Stomach smooth muscle (tissue), 2 donors: ENCODE results near the gene SLC15A1.

Source experiments
- H3K27ac ChIP-seq: one replicate; pipeline ENCODE4 v1.7.0; 2013; ENCODE audit warnings: mild to moderate bottlenecking, low read length, inconsistent platforms
- H3K27me3 ChIP-seq, 2 donors: one replicate each; pipeline ENCODE4 v1.7.0; 2013; ENCODE audit warnings: low read length in 2 of 2; ENCODE audit not compliant: insufficient read depth in 2 of 2, control insufficient read depth in 1 of 2
- H3K36me3 ChIP-seq, 2 donors: one replicate each; pipeline ENCODE4 v1.7.0; 2013; ENCODE audit warnings: low read length in 2 of 2; ENCODE audit not compliant: control insufficient read depth in 2 of 2, insufficient read depth in 2 of 2
- H3K4me1 ChIP-seq: one replicate; pipeline ENCODE4 v1.7.0; 2013; ENCODE audit warnings: low read length; ENCODE audit not compliant: control insufficient read depth, insufficient read depth
- H3K4me3 ChIP-seq, 2 donors: one replicate each; pipeline ENCODE4 v1.7.0; 2013; ENCODE audit warnings: low read length in 2 of 2
- H3K9ac ChIP-seq, 2 donors: one replicate each; pipeline ENCODE4 v1.7.0; 2013; ENCODE audit warnings: low read length in 2 of 2, mild to moderate bottlenecking in 1 of 2
- H3K9me3 ChIP-seq, 2 donors: one replicate each; pipeline ENCODE4 v1.7.0; 2013; ENCODE audit warnings: low read length in 2 of 2; ENCODE audit not compliant: control insufficient read depth in 2 of 2
- donor health status: healthy.
- donor health status: Pancreatic carcinoma.

SLC15A1 gene

GRCh38 chr13:98658131-98658530 lies 94.3 kb downstream of the SLC15A1 start:
- H3K9me3 ChIP-seq: no peaks in the 10 kb centered on the region
- no peak overlapping the region for H3K9ac ChIP-seq
- H3K27me3 ChIP-seq: peaks cover 2% of the 10 kb centered on the region in 2 donors
- H3K4me3 ChIP-seq: no peak overlapping the region
- H3K27ac ChIP-seq: no peak overlapping the region
- H3K4me1 ChIP-seq: no peaks in the 10 kb centered on the region
- no peaks in the 10 kb centered on the region for H3K36me3 ChIP-seq

- no peak overlapping the region for H3K27ac ChIP-seq
- H3K4me3 ChIP-seq: no peak overlapping the region
- H3K36me3 ChIP-seq: no peaks in the 10 kb centered on the region
- H3K9me3 ChIP-seq: no peaks in the 10 kb centered on the region
- no peaks in the 10 kb centered on the region for H3K4me1 ChIP-seq
- no peak overlapping the region for H3K9ac ChIP-seq
- peaks cover 2% of the 10 kb centered on the region in 2 donors for H3K27me3 ChIP-seq
Measured at GRCh38 chr13:98657506-98658085, 94.9 kb downstream of the SLC15A1 start.

- no peaks in the 10 kb centered on the region for H3K9me3 ChIP-seq
- no peak overlapping the region for H3K27ac ChIP-seq
- H3K36me3 ChIP-seq: no peaks in the 10 kb centered on the region
- no peak overlapping the region for H3K9ac ChIP-seq
- no peak overlapping the region for H3K4me3 ChIP-seq
- no peaks in the 10 kb centered on the region for H3K4me1 ChIP-seq
- H3K27me3 ChIP-seq: peaks cover 2% of the 10 kb centered on the region in 2 donors
Measured at GRCh38 chr13:98656223-98656622, 96.2 kb downstream of the SLC15A1 start.

- no peaks in the 10 kb centered on the region for H3K36me3 ChIP-seq
- peaks cover 0 to 2% of the 10 kb centered on the region in 2 donors for H3K27me3 ChIP-seq
- no peak overlapping the region for H3K27ac ChIP-seq
- peak overlapping the region; percentile 3 to 13 for H3K4me3 ChIP-seq
- no peaks in the 10 kb centered on the region for H3K4me1 ChIP-seq
- H3K9me3 ChIP-seq: no peaks in the 10 kb centered on the region
- peak overlapping the region in 1 of 2 donors; percentile 13 for H3K9ac ChIP-seq
Measured at GRCh38 chr13:98653463-98653985, 98.9 kb downstream of the SLC15A1 start.

- peak overlapping the region in 1 of 2 donors; percentile 13 for H3K9ac ChIP-seq
Measured at GRCh38 chr13:98652721-98653462, 99.6 kb downstream of the SLC15A1 start.

GRCh38 chr13:98652276-98652675 lies 100.2 kb downstream of the SLC15A1 start:
- peaks cover 0 to 2% of the 10 kb centered on the region in 2 donors for H3K27me3 ChIP-seq
- H3K4me3 ChIP-seq: no peak overlapping the region
- no peaks in the 10 kb centered on the region for H3K36me3 ChIP-seq
- no peak overlapping the region for H3K27ac ChIP-seq
- H3K4me1 ChIP-seq: no peaks in the 10 kb centered on the region
- H3K9ac ChIP-seq: no peak overlapping the region
- H3K9me3 ChIP-seq: no peaks in the 10 kb centered on the region

More at GRCh38 chr13:98652721-98653462, 99.6 kb downstream of the SLC15A1 start:
- H3K4me1 ChIP-seq: no peaks in the 10 kb centered on the region
- peak overlapping the region; percentile 3 to 13 for H3K4me3 ChIP-seq
- no peaks in the 10 kb centered on the region for H3K9me3 ChIP-seq
- peaks cover 0 to 2% of the 10 kb centered on the region in 2 donors for H3K27me3 ChIP-seq
- H3K27ac ChIP-seq: no peak overlapping the region
- H3K36me3 ChIP-seq: no peaks in the 10 kb centered on the region

- no peak overlapping the region for H3K27ac ChIP-seq
- peaks cover 0 to 2% of the 10 kb centered on the region in 2 donors for H3K27me3 ChIP-seq
- no peak overlapping the region for H3K9ac ChIP-seq
- no peaks in the 10 kb centered on the region for H3K36me3 ChIP-seq
- no peak overlapping the region for H3K4me3 ChIP-seq
- no peaks in the 10 kb centered on the region for H3K9me3 ChIP-seq
- no peaks in the 10 kb centered on the region for H3K4me1 ChIP-seq
Measured at GRCh38 chr13:98651744-98652143, 100.7 kb downstream of the SLC15A1 start.

- Histone ChIP-seq H3K27me3 (peaks cover 0 to 2% of the 10 kb centered on the region in 2 donors), H3K9ac (no peak overlapping the region), H3K4me1 (no peaks in the 10 kb centered on the region), H3K4me3 (no peak overlapping the region), H3K9me3 (no peaks in the 10 kb centered on the region), H3K27ac (no peak overlapping the region), H3K36me3 (no peaks in the 10 kb centered on the region)
Measured at GRCh38 chr13:98650396-98651107, 101.9 kb downstream of the SLC15A1 start.

GRCh38 chr13:98649861-98650260 lies 102.6 kb downstream of the SLC15A1 start:
- Histone ChIP-seq H3K27ac (no peak overlapping the region), H3K9me3 (no peaks in the 10 kb centered on the region), H3K4me3 (no peak overlapping the region), H3K9ac (no peak overlapping the region), H3K36me3 (no peaks in the 10 kb centered on the region), H3K27me3 (peaks cover 0 to 2% of the 10 kb centered on the region in 2 donors), H3K4me1 (no peaks in the 10 kb centered on the region)

GRCh38 chr13:98648686-98649085 lies 103.8 kb downstream of the SLC15A1 start:
- H3K27ac ChIP-seq: no peak overlapping the region
- peaks cover 0 to 2% of the 10 kb centered on the region in 2 donors for H3K27me3 ChIP-seq
- H3K9me3 ChIP-seq: no peaks in the 10 kb centered on the region
- no peaks in the 10 kb centered on the region for H3K4me1 ChIP-seq
- no peak overlapping the region for H3K4me3 ChIP-seq
- H3K9ac ChIP-seq: no peak overlapping the region
- H3K36me3 ChIP-seq: no peaks in the 10 kb centered on the region
